HAP-1 (cell line): ENCODE data around the gene CST8.

Experiments
- DNase-seq, 2 experiments: peaks; one replicate each; pipeline ENCODE4 v3.0.0-alpha.2; 2016 to 2020; ENCODE audit warnings: low spot score in 2 of 2
- H3K27me3 ChIP-seq: fragments of 250-450 bp; sonication (Bioruptor Pico); 2 replicates; pipeline ENCODE4 v1.5.1; 2020; ENCODE audit warnings: low read depth, mild to moderate bottlenecking, moderate library complexity
- H3K36me3 ChIP-seq: fragments of 250-450 bp; sonication (Bioruptor Pico); replicated peaks from 2 replicates; pipeline ENCODE4 v1.5.1; 2020; ENCODE audit warnings: mild to moderate bottlenecking
- H3K4me1 ChIP-seq: fragments of 250-450 bp; sonication (Bioruptor Pico); 2 replicates; pipeline ENCODE4 v1.5.1; 2020; ENCODE audit warnings: mild to moderate bottlenecking
- H3K4me3 ChIP-seq: fragments of 250-450 bp; sonication (Bioruptor Pico); 2 replicates; pipeline ENCODE4 v1.5.1; 2020; ENCODE audit warnings: mild to moderate bottlenecking, moderate library complexity
- H3K9me3 ChIP-seq: fragments of 250-450 bp; sonication (Bioruptor Pico); 2 replicates; pipeline ENCODE4 v1.5.1; 2020; ENCODE audit warnings: mild to moderate bottlenecking, moderate library complexity
- in situ Hi-C: fragments of 300-500 bp; cut with MboI; formaldehyde crosslinking; loops from 3 replicates; pipeline ENCODE4 v1.14.3; 2020; ENCODE audit warnings: low sequenced_read_pairs, inconsistent platforms, mixed read lengths

The CST8 gene

GRCh38 chr20:23541776-23542175 lies 50.9 kb downstream of the CST8 start:
- no peak overlapping the region for H3K4me3 ChIP-seq
- H3K36me3 ChIP-seq: no peaks in the 10 kb centered on the region
- H3K9me3 ChIP-seq: no peaks in the 10 kb centered on the region
- in situ Hi-C loops: no loop called here
- no peaks in the 10 kb centered on the region for H3K4me1 ChIP-seq
- DNase-seq: no peak
- no peaks in the 10 kb centered on the region for H3K27me3 ChIP-seq

- Histone ChIP-seq H3K36me3 (no peaks in the 10 kb centered on the region), H3K27me3 (no peaks in the 10 kb centered on the region), H3K9me3 (no peaks in the 10 kb centered on the region), H3K4me1 (no peaks in the 10 kb centered on the region), H3K4me3 (no peak overlapping the region)
- no peak for DNase-seq
- in situ Hi-C loops: no loop called here
Observed at GRCh38 chr20:23542801-23543200, 51.9 kb downstream of the CST8 start.

GRCh38 chr20:23544133-23544532 lies 53.2 kb downstream of the CST8 start:
- DNase-seq: no peak
- Histone ChIP-seq H3K4me1 (no peaks in the 10 kb centered on the region), H3K9me3 (no peaks in the 10 kb centered on the region), H3K4me3 (no peak overlapping the region), H3K36me3 (no peaks in the 10 kb centered on the region), H3K27me3 (no peaks in the 10 kb centered on the region)
- in situ Hi-C loops: no loop called here
